Activated CD4-positive, alpha-beta T cell treated with anti-CD3 and anti-CD28 coated beads, Interleukin-2, amount 50 U/mL, for 4 hours (primary cell): Measurements from ENCODE around the gene ZNF718.
"Not testable (repeated sequence)": the region's sequence is repeated elsewhere in the genome, so short reads cannot be mapped to it uniquely, and the experiment has no call there.

Experiments used
- DNase-seq, 2 experiments: peaks; one replicate each; pipeline ENCODE4 v3.0.0-alpha.2; 2020

The ZNF718 gene

DNA sequence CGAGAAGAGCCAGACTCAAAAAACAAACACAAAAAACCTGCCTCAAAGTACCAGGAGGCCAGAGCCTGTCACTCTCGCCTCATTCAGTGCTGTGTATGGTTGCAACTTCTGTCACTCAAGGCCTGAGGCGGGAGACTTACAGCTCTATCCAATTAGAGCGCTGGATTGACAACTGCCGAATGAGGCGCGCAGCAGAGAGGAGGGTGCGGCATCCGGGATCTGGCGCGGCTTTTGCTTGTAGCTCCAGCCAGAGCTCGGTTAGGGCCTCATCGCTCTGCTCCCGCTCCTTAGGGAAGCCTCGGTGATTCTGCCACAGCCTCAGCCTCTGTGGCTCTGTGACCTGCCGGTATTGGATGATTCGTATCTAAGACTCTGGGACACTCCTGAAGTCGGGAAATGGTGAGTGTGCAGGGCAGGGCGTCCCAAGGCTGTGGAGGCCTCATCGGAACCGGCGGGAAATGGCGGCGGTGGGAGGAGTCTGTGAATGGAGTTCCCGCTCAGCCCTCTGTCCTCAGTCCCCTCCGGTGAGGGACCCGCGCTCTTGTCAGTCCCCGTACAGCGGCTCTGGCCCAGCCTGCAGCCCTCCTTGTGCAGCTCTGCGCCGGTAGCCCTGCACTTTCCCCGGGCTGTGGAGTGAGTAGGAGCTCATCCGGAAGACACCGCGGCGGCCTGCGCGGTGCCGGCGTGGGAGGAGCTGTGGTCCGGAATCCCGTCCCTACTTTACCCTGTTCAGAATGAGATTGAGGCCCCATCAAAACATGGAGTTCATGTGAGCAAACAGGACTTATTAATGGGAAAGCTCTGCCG, at the start of gene ZNF718:
TSS of gene ZNF718 (plus strand) at position 227 of the 807 bp plus-strand sequence. CDS start at position 397, 170 bp downstream.
- peak; percentile 81 to 82 for DNase-seq

DNA sequence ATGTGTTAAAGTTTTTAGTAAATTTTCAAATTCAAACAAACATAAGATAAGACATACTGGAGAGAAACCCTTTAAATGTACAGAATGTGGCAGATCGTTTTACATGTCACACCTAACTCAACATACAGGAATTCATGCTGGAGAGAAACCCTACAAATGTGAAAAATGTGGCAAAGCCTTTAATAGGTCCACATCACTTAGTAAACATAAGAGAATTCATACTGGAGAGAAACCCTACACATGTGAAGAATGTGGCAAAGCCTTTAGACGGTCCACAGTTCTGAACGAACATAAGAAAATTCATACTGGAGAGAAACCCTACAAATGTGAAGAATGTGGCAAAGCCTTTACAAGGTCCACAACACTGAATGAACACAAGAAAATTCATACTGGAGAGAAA, 38.4 kb upstream of the ZNF718 start:
- no peak for DNase-seq

DNA sequence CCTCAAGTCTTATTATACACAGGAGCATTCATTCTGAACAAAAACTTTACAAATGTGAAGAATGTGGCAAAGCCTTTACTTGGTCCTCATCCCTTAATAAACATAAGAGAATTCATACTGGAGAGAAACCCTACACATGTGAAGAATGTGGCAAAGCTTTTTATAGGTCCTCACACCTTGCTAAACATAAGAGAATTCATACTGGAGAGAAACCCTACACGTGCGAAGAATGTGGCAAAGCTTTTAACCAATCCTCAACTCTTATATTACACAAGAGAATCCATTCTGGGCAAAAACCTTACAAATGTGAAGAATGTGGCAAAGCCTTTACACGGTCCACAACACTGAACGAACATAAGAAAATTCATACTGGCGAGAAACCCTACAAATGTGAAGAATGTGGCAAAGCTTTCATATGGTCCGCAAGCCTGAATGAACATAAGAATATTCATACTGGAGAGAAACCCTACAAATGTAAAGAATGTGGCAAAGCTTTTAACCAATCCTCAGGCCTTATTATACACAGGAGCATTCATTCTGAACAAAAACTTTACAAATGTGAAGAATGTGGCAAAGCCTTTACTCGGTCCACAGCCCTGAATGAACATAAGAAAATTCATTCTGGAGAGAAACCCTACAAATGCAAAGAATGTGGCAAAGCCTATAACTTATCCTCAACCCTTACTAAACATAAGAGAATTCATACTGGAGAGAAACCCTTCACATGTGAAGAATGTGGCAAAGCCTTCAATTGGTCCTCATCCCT, 37.6 kb upstream of the ZNF718 start:
- DNase-seq: not testable (repeated sequence)

DNA sequence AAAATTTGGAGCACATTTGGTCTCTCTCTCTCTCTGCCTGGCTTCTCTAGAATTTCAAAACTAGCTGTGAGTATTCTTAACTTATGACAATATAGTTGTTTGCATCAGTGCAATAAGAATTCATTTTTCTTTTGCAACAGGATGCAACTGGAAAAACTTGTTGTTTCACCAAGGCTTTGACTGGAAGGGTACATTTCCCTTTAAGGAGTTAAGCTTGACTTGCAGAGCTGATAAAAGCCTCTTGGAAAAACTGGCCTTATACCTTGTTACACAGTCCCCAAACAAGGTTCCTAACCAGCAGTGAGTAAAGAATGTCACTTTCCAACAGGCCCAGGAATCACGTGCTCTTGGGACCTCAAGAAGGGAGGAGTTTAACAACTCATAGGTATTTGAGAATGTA, 25.9 kb upstream of the ZNF718 start:
- no peak for DNase-seq

DNA sequence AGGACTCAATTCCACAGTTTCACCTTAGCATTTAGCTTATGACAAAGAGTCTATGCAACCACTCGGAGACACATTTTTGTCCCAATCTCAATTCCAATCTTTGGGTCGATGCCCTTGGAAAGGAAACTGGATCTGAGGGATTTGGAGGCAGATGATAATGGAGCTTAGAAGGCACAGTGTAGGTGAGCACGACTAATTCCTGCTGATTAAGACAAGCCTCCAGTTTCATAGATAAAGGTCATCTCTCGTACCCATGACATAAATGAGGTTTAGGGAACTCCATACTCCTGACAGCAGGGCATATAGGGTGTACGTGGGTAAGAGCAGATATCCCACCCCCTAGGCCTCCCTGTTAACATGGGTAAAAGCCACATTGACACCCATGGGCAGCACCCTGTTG, 24.4 kb upstream of the ZNF718 start:
- no peak for DNase-seq

DNA sequence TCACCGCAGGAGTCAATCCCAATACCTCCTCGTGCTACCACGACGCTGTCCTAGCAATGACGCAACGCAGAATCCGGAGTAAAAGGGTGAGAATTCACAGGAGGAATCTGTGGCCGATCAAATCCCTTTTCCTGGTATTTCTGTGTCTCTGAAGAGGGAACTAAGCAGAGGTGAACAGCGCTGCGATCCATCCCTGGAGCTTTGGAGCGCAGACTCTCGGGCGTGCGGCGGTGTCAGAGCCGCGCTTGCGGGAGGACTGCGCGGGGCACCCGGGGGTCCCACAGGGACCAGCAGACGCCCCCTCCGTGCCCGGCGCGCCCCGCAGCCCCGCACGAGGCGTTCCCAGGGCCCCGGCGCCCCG, 17.2 kb upstream of the ZNF718 start:
- no peak for DNase-seq

DNA sequence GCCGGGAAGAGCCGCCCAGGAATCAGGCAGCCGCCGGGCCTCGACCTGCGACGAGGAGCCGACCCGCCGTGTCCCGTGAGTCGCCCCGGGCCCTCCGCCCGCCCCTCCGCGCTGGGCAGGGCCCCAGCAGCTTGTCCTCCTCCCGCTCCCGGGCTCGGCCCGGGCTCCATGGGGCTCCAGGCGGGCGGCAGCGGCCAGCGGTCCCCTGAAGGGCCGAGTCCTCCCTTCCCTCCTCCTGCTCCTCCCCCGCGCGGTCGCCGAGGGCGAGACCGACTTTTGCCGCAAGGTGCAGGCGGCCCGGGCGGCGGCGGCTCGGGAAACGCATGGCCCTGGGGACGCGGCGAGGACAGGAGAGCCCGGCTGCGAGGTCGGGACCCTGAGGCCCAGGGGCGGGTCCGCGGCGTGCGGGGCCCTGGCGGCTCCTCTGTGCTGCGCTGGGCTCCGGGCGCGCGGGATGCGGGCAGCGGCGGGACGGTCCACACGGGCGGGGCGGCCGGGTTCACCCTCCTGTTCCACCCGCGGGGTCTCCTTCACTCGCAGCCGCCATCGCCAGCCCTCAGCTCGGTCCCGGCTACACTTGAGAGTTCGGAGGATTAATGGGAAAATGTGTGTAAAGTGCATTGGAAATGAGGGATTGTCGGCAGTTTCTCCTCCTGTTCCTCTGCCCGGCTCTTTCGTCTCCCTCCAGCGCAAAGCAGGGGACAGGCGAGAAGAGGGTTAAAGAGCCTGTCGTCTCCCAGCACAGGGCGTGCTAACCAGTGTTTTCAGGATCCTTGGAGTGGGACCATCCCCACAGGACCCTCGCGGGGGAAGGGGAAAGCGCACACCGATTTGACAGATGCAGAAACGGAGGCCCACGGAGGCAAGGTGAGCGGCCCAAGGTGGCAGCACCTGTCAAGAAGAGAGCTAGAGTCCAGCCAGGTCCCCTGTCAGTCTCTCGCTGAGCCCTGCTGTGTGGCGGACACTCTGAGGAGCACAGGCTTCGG, 16.6 kb upstream of the ZNF718 start:
- DNase-seq: no peak

DNA sequence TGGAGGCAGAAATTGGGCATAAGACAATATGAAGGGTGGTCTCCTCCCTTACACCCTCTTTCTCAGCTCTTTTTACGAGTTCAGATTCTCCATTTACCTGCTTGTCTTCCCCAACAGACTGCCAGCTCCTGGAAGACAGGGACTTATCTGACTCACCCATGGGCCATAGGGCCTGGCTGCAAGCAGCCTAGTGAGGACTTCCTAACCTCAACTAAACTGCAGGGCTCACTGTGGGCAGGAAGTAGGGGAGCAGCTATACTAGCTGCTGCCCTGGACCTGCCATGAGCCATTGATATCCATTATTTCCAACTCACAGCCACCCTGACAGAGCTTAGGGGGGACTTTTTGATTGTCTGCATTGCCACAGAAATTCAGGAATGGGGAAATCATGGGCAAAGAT, 11.5 kb upstream of the ZNF718 start:
- no peak for DNase-seq

DNA sequence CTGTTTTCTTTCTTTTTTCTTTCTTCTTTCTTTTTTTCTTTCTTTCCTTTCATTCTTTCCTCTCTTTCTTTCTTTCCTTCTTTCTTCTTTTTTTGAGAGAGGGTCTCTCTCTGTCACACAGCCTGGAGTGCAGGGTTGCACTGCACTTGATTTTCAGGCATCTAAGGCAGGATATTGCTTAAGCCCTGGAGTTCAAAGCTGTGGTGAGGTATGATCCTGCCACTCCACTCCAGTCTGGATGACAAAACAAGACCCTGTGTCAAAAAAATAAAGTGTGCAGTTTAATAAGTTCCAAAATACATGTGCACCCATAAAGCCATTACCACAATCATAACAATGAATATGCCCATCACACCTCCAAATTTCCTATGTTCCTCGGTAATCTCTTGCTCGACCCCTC, 10.6 kb upstream of the ZNF718 start:
- DNase-seq: no peak

DNA sequence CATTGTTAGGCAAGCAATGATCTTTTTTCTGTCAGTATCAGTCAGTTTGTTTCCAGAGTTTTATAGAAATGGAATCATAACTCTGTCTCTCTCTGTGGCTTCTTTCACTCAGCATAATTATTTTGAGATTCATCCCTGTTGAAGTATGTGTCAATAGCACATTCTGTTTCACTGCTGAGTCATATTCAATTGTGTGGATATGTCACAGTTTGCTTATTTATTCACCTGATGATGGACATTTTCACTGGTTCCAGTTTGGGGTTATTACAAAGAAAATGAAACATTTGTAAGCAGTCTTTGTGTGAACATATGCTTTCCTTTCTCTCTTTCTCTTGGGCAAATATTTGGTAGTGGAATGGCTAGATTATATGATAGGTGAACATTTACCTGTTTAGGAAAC, 10.2 kb upstream of the ZNF718 start:
- DNase-seq: no peak

DNA sequence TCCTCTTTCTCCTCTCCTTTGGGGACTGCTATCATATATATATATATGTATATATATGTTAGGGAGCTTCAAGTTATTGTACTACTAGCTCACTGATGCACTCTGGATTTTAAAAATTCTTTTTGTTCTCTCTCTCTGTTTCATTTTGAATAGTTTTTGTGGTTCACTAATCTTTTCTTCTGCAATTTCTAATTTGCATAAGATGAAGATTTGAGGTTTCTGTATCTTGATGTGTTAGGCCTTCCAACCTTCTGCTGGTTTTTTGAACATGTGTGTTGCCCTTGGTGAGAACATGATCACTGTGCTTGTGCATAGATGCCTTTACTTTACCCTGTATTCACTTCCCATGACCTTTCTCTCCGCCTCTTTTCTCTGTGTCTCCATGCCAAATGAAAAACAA, 7.8 kb upstream of the ZNF718 start:
- no peak for DNase-seq

DNA sequence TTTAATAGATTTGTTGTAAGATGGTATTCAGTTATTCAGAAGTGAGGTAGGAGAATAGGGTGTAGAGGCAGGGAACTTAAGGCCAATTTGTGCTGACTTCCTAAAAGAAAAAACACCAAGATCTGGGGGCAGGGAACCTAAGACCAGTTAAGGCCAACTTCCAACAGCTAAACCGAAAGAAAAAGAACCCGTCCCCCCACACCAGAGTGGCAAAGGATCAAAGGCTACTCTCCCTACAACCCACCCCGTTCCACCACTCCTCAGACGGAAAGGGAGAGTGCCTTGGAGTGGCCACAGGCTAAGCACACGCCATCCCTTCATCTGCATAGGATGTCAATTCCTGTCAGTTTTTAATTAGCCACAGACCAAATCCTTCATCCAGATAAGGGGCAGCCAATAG, 3.7 kb upstream of the ZNF718 start:
- DNase-seq: no peak

DNA sequence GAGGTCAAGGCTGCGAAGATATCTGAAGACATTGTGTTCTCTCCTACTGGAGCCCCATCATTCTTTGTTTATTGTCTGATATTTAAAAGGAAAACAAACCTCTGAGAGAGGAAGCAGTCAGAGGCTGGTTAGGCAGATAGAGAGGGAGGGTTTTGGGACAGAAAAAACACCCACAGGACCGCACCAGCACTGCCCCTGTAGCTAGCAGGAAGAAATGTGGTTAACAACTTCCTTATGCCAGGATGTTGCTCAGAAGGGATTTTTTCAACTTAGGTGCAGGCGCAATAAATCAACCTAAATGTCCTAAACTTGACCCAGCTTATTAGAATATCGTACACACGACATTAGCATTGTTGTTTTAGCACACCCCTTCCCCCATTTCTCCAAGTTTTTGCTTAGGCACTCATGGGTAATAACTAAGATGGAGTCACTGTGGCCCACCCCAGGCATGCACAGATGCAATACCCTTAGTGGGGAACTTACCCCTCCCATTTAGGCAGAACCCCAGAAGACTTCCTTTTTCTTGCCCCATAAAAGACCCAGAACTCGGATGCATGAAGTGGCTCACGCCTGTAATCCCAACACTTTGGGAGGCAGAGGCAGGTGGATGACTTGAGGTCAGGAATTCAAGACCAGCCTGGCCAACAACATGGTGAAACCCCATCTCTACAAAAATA, 2.8 kb upstream of the ZNF718 start:
- DNase-seq: no peak

DNA sequence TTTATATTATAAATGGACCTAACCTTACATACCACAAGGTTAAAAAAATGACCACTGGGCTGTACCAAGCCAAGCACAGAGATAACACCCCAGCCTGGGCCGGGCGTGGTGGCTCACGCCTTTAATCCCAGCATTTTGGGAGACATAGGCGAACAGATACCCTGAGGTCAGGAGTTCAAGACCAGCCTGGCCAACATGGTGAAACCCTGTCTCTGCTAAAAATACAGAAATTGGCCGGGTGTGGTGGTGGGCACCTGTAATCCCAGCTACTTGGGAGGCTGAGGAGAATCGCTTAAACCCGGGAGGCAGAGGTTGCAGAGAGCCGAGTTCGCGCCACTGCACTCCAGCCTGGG, 403 bp upstream of the ZNF718 start:
- not testable (repeated sequence) for DNase-seq

DNA sequence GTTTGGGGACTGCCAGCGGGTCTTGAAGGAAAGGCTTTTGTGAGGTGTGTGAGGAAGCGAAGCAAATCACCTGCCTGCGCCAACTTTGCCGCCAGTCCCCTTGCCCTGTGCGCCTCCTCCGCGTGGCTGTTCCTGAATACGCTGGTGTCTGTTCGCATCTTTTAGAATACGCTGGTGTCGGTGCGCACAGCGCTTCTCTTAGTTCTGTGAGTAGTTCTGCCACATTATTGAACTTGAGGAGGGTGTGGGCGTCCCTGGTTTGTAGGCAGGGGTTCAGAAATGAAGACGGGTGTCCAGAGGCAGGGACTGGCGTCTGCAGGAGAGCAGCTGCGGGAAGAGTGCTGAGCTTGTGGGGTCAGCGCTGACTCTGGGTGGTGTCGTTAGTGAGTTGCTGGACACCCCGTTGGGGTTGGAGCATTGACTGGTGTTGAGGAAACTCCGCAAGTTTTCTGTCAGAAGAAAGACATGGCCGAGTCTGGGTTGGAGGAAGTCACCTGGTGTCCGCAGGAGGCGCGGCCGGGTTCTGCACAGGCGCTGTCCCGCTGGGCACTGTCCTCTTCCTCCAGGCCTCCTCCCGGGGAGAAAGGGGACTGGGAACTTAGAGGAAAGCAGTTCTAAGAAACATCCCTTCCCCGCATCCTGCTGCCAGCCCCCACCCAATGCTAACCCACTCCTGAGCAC, 930 bp downstream of the ZNF718 start:
- DNase-seq: peak; percentile 12 to 30

DNA sequence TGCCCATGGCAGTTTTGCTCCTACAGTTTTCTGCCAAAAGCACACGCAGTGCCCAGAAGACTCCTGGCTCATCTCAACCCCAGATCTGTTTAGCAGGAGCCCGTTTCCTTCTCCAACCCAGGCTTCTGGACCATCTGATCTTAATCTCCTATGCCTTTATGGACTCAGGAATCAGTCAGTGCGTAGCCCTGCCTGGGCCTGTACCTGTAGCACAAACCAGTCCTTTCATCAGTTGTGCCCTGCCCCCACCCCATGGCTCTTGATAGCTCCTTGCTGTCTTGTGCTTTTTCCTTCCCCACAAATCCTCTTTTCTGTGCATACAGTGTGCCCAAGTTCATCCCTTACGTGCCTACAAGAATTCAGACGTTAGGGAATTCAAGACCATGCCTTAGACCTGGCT, 1.5 kb downstream of the ZNF718 start:
- DNase-seq: no peak

DNA sequence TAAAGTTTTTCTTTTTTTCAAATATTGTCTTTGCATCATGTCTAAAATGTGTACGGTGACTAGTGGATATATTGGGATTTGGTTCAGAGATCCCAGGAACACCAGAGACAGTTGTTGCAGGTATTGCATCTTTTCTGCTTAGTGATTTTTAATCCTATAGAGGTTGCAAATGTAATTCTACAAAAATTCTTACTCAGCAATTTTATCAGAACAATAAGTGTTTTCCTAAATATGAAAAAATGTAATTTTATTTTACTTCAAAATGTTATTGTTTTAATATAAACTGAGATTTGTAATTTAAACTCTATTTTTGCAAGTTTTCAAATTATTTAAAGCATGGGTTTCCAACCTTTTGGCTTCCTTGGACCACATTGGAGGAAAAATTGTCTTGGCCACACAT, 8.2 kb downstream of the ZNF718 start:
- DNase-seq: no peak

DNA sequence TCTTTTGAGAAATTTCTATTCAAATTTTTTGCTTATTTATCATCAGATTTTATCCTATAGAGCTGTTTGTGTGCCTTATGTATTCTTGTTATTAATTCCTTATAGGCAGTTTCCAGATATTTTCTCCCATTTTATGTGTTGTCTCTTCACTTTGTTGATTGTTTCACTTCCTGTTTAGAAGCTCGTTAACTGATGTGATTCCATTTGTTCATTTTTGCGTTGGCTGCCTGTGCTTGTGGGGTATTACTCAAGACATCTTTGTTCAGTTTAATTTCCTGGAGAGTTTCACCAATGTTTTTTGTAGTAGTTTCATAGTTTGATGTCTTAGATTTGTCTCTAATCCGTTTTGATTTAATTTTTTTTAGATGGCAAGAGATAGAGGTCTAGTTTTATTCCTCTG, 14.6 kb downstream of the ZNF718 start:
- no peak for DNase-seq

DNA sequence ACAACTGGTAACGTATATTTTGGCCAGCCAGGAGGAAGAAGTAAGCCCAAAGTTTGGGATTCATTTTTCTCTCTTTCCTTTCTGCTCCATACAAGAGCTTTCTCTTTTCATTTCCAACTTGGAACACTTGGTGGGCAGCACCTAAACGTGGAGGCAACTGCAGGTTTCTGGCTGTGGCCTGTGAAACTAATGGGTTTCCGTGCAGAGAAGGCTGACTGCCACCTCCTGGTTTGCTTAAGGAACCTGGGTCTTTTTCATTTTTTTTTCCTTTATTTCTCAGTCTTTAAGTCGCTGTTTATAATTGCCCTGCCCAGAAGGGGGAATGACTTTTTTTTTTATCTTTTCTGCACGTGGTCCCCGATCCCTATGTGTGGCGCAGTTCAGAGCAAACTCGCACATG, 15.4 kb downstream of the ZNF718 start:
- DNase-seq: no peak

DNA sequence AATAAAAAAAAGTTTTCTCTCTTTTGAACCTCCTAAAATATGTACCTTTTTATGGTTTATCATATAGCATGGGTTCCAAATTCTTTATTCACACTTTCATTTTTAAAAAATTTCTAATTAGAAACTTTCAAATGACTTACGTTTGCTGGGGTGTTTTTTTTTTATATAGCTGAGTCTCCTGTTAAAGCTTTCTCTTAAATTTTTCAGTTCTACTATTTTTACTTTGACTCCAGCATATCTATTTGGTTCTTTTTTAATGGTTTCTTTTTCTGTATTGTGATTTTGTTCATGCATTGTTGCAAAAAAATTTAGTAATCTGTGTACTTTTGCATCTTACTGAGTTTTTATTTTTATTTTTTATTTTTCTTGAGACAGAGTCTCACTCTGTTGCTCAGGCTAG, 22.3 kb downstream of the ZNF718 start:
- DNase-seq: no peak

DNA sequence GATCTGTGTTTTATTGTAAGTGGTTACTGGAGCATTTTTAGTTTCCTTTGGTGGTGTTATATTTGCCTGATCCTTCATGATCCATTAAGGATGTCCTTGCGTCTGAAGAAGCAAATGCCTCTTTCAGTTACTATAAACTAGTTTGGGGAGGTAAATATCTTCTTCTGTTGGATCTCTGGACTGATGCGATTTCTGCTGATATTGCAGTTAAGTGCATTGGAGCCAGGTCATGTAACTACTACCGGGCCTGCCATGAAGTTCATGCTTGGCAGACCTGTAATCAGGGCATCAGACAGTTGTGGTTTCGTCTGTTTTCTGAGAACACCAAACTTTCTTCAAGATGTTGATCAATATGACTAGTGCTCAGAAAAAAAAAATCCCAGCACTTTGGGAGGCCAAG, 22.9 kb downstream of the ZNF718 start:
- DNase-seq: no peak
